ENCODE measurements around the gene EFNA5. TPM values are rescaled to one million over a fixed set of nuclear protein-coding genes. Genes with fewer than 3 reads are reported as not detected.

Gene EFNA5
- total RNA-seq, 1 donor from 2014 or later, result 38.9 TPM

GRCh38 chr5:107378218-107378899 lies 292.4 kb downstream of the EFNA5 start:
- TF ChIP-seq CTCF (IDR thresholded peaks at IDR 0.05), result no peak
- DNase-seq (ENCODE audit: low spot score), result no peak
- Mint-ChIP-seq H3K36me3 (ENCODE audit: low read depth) (peaks cover 3% of the 10 kb centered on the region), H3K9me3 (ENCODE audit: low read depth) (no peaks in the 10 kb centered on the region), H3K4me3 (ENCODE audit: unreplicated experiment) (no peak overlapping the region), H3K27ac (ENCODE audit: unreplicated experiment) (no peak overlapping the region), H3K27me3 (ENCODE audit: low read depth) (no peaks in the 10 kb centered on the region), H3K4me1 (ENCODE audit: low read depth) (peaks cover 28% of the 10 kb centered on the region)

GRCh38 chr5:107377277-107377609 lies 293.5 kb downstream of the EFNA5 start:
- H3K27ac Mint-ChIP-seq (ENCODE audit: unreplicated experiment), result peak overlapping the region; percentile 81
- no peak for DNase-seq (ENCODE audit: low spot score)
- TF ChIP-seq CTCF (IDR thresholded peaks at IDR 0.05), result no peak
- H3K4me1 Mint-ChIP-seq (ENCODE audit: low read depth), result peaks cover 35% of the 10 kb centered on the region
- H3K4me3 Mint-ChIP-seq (ENCODE audit: unreplicated experiment), result no peak overlapping the region
- H3K36me3 Mint-ChIP-seq (ENCODE audit: low read depth), result peaks cover 3% of the 10 kb centered on the region
- no peaks in the 10 kb centered on the region for H3K27me3 Mint-ChIP-seq (ENCODE audit: low read depth)
- H3K9me3 Mint-ChIP-seq (ENCODE audit: low read depth), result no peaks in the 10 kb centered on the region

GRCh38 chr5:107376546-107377276 lies 294.0 kb downstream of the EFNA5 start:
- TF ChIP-seq CTCF (IDR thresholded peaks at IDR 0.05), result no peak
- DNase-seq (ENCODE audit: low spot score), result no peak
- H3K9me3 Mint-ChIP-seq (ENCODE audit: low read depth), result no peaks in the 10 kb centered on the region
- H3K27me3 Mint-ChIP-seq (ENCODE audit: low read depth), result no peaks in the 10 kb centered on the region
- peak overlapping the region; percentile 81 for H3K27ac Mint-ChIP-seq (ENCODE audit: unreplicated experiment)
- H3K4me1 Mint-ChIP-seq (ENCODE audit: low read depth), result peaks cover 34% of the 10 kb centered on the region
- no peak overlapping the region for H3K4me3 Mint-ChIP-seq (ENCODE audit: unreplicated experiment)
- peaks cover 3% of the 10 kb centered on the region for H3K36me3 Mint-ChIP-seq (ENCODE audit: low read depth)

GRCh38 chr5:107373549-107374263 lies 297.0 kb downstream of the EFNA5 start:
- DNase-seq (ENCODE audit: low spot score), result no peak
- peaks cover 3% of the 10 kb centered on the region for H3K36me3 Mint-ChIP-seq (ENCODE audit: low read depth)
- no peak for TF ChIP-seq CTCF (IDR thresholded peaks at IDR 0.05)
- H3K4me1 Mint-ChIP-seq (ENCODE audit: low read depth), result peaks cover 21% of the 10 kb centered on the region
- H3K27me3 Mint-ChIP-seq (ENCODE audit: low read depth), result no peaks in the 10 kb centered on the region
- H3K9me3 Mint-ChIP-seq (ENCODE audit: low read depth), result no peaks in the 10 kb centered on the region
- no peak overlapping the region for H3K4me3 Mint-ChIP-seq (ENCODE audit: unreplicated experiment)
- no peak overlapping the region for H3K27ac Mint-ChIP-seq (ENCODE audit: unreplicated experiment)

- no peak for TF ChIP-seq CTCF (IDR thresholded peaks at IDR 0.05)
- DNase-seq (ENCODE audit: low spot score), result no peak
- Mint-ChIP-seq H3K27ac (ENCODE audit: unreplicated experiment) (no peak overlapping the region), H3K9me3 (ENCODE audit: low read depth) (no peaks in the 10 kb centered on the region), H3K4me1 (ENCODE audit: low read depth) (peaks cover 21% of the 10 kb centered on the region), H3K27me3 (ENCODE audit: low read depth) (no peaks in the 10 kb centered on the region), H3K36me3 (ENCODE audit: low read depth) (peaks cover 3% of the 10 kb centered on the region), H3K4me3 (ENCODE audit: unreplicated experiment) (no peak overlapping the region)
Observed at GRCh38 chr5:107372723-107373450, 297.9 kb downstream of the EFNA5 start.
